Esophagus squamous epithelium (tissue), 5 donors: ENCODE measurements around the gene PIM1. TPM values are rescaled to one million over a fixed set of nuclear protein-coding genes. Genes with fewer than 3 reads are reported as not detected.

Experiments used
- DNase-seq: peaks from one replicate; lab custom pipeline; 2025; lab: John Stamatoyannopoulos, UW
- H3K27ac ChIP-seq, 4 donors: fragments of 200-600 bp; sonication (generic); one replicate each; pipeline ENCODE4 v1.5.1; 2016 to 2019; ENCODE audit warnings: mild to moderate bottlenecking in 1 of 4
- H3K27me3 ChIP-seq, 4 donors: fragments of 200-600 bp; sonication (generic); 1 replicate in 3 of 4; 2 replicates in 1 of 4; pipeline versions ENCODE4 v1.5.1 to v1.6.0; 2017 to 2021; ENCODE audit warnings: antibody characterized with exemption in 1 of 4
- H3K36me3 ChIP-seq, 3 donors: fragments of 200-600 bp; sonication (generic); one replicate each; pipeline ENCODE4 v1.5.1; 2016 to 2019
- H3K4me1 ChIP-seq, 3 donors: fragments of 200-600 bp; sonication (generic); one replicate each; pipeline ENCODE4 v1.5.1; 2017 to 2019
- H3K4me3 ChIP-seq, 4 donors: fragments of 200-600 bp; sonication (generic); 1 replicate in 3 of 4; 2 replicates in 1 of 4; pipeline ENCODE4 v1.5.1; 2016 to 2019; ENCODE audit warnings: mild to moderate bottlenecking in 2 of 4, moderate library complexity in 1 of 4
- H3K9me3 ChIP-seq, 3 donors: fragments of 200-600 bp; sonication (generic); one replicate each; pipeline ENCODE4 v1.5.1; 2016 to 2019
- CTCF ChIP-seq, 6 experiments: fragments of 450-650 bp in 4 of 6; fragments of 200-600 bp in 2 of 6; sonication (generic) in 2 of 6; IDR thresholded peaks; one replicate each; pipeline ENCODE4 v1.5.1; 2016 to 2019; ENCODE audit warnings: antibody characterized with exemption in 6 of 6, mild to moderate bottlenecking in 4 of 6, moderate library complexity in 4 of 6
- POLR2A ChIP-seq, 4 donors: fragments of 450-650 bp; IDR thresholded peaks; one replicate each; pipeline ENCODE4 v1.6.1; 2017; ENCODE audit warnings: antibody characterized with exemption in 4 of 4, mild to moderate bottlenecking in 4 of 4, moderate library complexity in 3 of 4
- WGBS, 2 donors: methylation state at CpG; one replicate each; pipeline ENCODE4 v1.1.5; 2018; 5-methylcytosine and 5-hydroxymethylcytosine counted together
- intact Hi-C: fragments of 100-400 bp; cut with DNase I; formaldehyde crosslinking; loops from one replicate; pipeline ENCODE4 v1.15.0; 2022
- total RNA-seq, 4 donors: library from RNA; depleted of rRNA; stranded (reverse); fragments of >200 nt; gene quantifications; one replicate each; pipeline ENCODE4 v1.1.0, GENCODE V29; 2016
- donor health status: DM: yes; HTN: yes; CAD: no.

The PIM1 gene
- total RNA-seq, 4 donors from 2014 or later, result 57.3 to 206 (median 96.6) TPM

- Histone ChIP-seq H3K27ac (peak overlapping the region; percentile 65 to 93 (median 88)), H3K4me3 (no peak overlapping the region), H3K4me1 (peaks cover 23 to 75% (median 47%) of the 10 kb centered on the region in 3 donors), H3K27me3 (no peaks in the 10 kb centered on the region), H3K9me3 (no peaks in the 10 kb centered on the region), H3K36me3 (no peaks in the 10 kb centered on the region)
- 43 to 46% methylated on average over 11 of the region's 11 CpGs for WGBS, 2 donors
- intact Hi-C loops, result no loop called here
- no peak for DNase-seq
- TF ChIP-seq CTCF (IDR thresholded peaks at IDR 0.05), result no peak
- no peak for TF ChIP-seq POLR2A (IDR thresholded peaks at IDR 0.05)
Measured at GRCh38 chr6:37134396-37135191, 35.4 kb upstream of the PIM1 start.

GRCh38 chr6:37135835-37136694 is 33.9 kb upstream of the PIM1 start:
- DNase-seq, result no peak
- intact Hi-C loops, result no loop called here
- Histone ChIP-seq H3K36me3 (no peaks in the 10 kb centered on the region), H3K27ac (peak overlapping the region; percentile 65 to 93 (median 88)), H3K27me3 (no peaks in the 10 kb centered on the region), H3K4me1 (peaks cover 21 to 64% (median 39%) of the 10 kb centered on the region in 3 donors), H3K4me3 (no peak overlapping the region), H3K9me3 (no peaks in the 10 kb centered on the region)
- TF ChIP-seq CTCF (IDR thresholded peaks at IDR 0.05) (no peak), POLR2A (IDR thresholded peaks at IDR 0.05) (no peak)
- 73 to 81% methylated on average over 9 of the region's 9 CpGs for WGBS, 2 donors

- peak overlapping the region; percentile 23 to 89 (median 77) for H3K27ac ChIP-seq
- intact Hi-C loops, result no loop called here
- WGBS, 2 donors, result 59 to 69% methylated on average over 6 to 7 of the region's 7 CpGs
Measured at GRCh38 chr6:37136821-37137200, 33.1 kb upstream of the PIM1 start.

DNA sequence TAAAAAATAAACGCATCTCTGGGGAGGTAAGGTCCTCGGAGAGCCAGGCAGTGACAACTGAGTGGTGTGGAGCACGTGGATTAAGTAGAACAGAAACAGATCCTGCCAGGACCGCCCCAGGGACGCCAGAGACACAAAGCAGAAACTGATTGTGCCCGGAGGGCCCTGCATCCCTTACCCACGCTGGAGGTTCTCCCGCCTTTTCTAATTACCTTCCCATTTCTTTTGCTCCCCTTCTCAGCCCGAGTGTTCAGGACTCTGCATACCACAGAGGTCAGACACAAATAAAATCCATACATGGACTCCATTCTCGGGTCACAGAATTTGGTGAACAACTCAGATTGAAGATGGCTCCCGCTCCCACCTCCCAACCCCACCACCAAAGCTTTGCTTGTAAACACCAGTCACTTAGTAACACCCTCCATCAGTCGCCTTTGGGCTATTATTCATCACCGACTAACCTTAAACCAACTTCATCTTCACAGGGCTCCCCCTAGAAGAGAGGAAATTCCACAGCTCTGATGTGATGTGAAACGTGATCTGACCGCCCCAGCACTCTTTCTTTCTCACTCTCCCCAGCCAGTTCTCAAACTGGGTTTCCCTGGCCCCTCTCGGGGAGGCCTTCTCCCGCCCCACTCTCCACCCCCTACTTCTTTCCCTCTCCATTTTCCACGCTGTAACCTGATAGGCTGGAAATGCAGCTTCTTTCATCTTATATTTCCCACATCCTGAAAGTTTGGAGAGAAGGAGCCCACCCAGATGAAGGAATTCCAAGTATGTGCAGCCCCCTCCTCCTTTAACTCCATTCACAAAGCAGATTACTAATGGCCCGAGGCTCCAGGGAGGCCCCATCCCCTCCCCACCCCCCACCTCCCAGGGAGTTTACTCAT is 32.5 kb upstream of the PIM1 start:
- 42 to 48% methylated on average over 16 to 19 of the region's 19 CpGs for WGBS, 2 donors
- H3K4me3 ChIP-seq, result no peak overlapping the region
- no peaks in the 10 kb centered on the region for H3K27me3 ChIP-seq
- DNase-seq, result no peak
- H3K4me1 ChIP-seq, result peaks cover 12 to 64% (median 31%) of the 10 kb centered on the region in 3 donors
- TF ChIP-seq POLR2A (IDR thresholded peaks at IDR 0.05) (no peak), CTCF (IDR thresholded peaks at IDR 0.05) (no peak)
- no peaks in the 10 kb centered on the region for H3K9me3 ChIP-seq
- H3K36me3 ChIP-seq, result no peaks in the 10 kb centered on the region
- intact Hi-C loops, result no loop called here
- H3K27ac ChIP-seq, result peak overlapping the region; percentile 23 to 89 (median 77)

More at GRCh38 chr6:37136821-37137200, 33.1 kb upstream of the PIM1 start:
- no peak for DNase-seq
- TF ChIP-seq POLR2A (IDR thresholded peaks at IDR 0.05) (no peak), CTCF (IDR thresholded peaks at IDR 0.05) (no peak)
- no peaks in the 10 kb centered on the region for H3K9me3 ChIP-seq
- H3K4me1 ChIP-seq, result peaks cover 14 to 64% (median 31%) of the 10 kb centered on the region in 3 donors
- H3K4me3 ChIP-seq, result no peak overlapping the region
- no peaks in the 10 kb centered on the region for H3K36me3 ChIP-seq
- H3K27me3 ChIP-seq, result no peaks in the 10 kb centered on the region
